ENCODE data around the gene MAGIX. TPM values are rescaled to one million over a fixed set of nuclear protein-coding genes. Genes with fewer than 3 reads are reported as not detected.

Gene MAGIX
- total RNA-seq, 4 donors from 2014 or later = 1.7 to 8.1 (median 2.3) TPM

GRCh38 chrX:49188468-49189076 is 26.0 kb downstream of the MAGIX start:
- TF ChIP-seq POLR2A (IDR thresholded peaks at IDR 0.05) (no peak), EP300 (IDR thresholded peaks at IDR 0.05) (no peak)
- TF ChIP-seq, protein P1, sequence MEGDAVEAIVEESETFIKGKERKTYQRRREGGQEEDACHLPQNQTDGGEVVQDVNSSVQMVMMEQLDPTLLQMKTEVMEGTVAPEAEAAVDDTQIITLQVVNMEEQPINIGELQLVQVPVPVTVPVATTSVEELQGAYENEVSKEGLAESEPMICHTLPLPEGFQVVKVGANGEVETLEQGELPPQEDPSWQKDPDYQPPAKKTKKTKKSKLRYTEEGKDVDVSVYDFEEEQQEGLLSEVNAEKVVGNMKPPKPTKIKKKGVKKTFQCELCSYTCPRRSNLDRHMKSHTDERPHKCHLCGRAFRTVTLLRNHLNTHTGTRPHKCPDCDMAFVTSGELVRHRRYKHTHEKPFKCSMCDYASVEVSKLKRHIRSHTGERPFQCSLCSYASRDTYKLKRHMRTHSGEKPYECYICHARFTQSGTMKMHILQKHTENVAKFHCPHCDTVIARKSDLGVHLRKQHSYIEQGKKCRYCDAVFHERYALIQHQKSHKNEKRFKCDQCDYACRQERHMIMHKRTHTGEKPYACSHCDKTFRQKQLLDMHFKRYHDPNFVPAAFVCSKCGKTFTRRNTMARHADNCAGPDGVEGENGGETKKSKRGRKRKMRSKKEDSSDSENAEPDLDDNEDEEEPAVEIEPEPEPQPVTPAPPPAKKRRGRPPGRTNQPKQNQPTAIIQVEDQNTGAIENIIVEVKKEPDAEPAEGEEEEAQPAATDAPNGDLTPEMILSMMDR (IDR thresholded peaks at IDR 0.05) = no peak
- WGBS, 2 donors = 58 to 59% methylated on average over 8 of the region's 8 CpGs
- no peak for DNase-seq (ENCODE audit: low spot score in 2 of 2)
- Histone ChIP-seq H3K27me3 (no peaks in the 10 kb centered on the region), H3K27ac (peak overlapping the region in 2 of 4 donors; percentile 8 to 50), H3K9me3 (no peaks in the 10 kb centered on the region), H3K36me3 (peaks cover 0 to 1% (median 0%) of the 10 kb centered on the region in 3 donors), H3K4me1 (peaks cover 0 to 42% (median 4%) of the 10 kb centered on the region in 4 donors), H3K4me3 (no peak overlapping the region)

GRCh38 chrX:49189606-49190005 is 27.0 kb downstream of the MAGIX start:
- H3K27me3 ChIP-seq = no peaks in the 10 kb centered on the region
- WGBS, 2 donors = 79 to 87% methylated on average over 6 of the region's 6 CpGs
- peak overlapping the region in 1 of 4 donors; percentile 51 for H3K4me3 ChIP-seq
- no peaks in the 10 kb centered on the region for H3K36me3 ChIP-seq
- H3K9me3 ChIP-seq = no peaks in the 10 kb centered on the region
- peak overlapping the region in 3 of 4 donors; percentile 78 to 94 (median 88) for H3K27ac ChIP-seq
- TF ChIP-seq EP300 (IDR thresholded peaks at IDR 0.05) (no peak), POLR2A (IDR thresholded peaks at IDR 0.05) (no peak)
- TF ChIP-seq, protein P1 (IDR thresholded peaks at IDR 0.05) = no peak
- DNase-seq (ENCODE audit: low spot score in 2 of 2) = no peak
- peaks cover 0 to 34% (median 4%) of the 10 kb centered on the region in 4 donors for H3K4me1 ChIP-seq

DNA sequence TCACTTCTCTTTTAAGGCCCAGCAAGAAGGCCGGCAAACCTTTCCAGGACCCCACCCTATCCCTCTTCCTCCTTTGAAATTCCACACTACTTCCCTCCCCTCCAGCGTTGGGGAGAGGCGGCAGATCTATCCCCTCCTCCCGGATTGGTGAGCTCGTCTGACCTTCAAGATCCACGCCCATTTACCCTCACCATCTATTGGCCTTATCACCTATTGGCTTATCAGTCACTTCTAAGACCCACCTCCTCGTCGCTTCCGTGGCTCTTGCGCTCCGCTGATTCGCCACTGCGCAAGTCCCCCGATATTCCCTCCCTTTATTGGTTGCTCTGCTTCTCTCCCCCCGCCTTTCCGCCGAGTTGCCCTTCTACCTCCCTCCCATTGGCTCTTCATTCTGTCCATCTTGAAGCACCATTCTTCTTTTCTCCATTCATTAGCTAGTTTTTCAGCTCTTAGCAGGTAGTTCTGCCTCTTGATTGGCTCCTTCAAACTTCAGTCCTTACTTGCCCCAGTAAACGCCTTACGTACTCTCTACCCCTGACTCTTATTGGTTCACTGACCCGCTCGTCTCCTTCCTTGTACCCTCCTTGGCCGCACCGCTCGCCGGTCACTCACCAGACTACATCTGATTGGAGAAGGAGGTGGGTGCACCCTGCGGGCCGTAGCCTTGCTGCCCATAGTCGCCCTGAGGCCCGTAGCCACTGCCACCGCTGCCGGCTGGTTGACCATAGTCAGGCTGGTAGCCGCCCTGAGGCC is 28.4 kb downstream of the MAGIX start:
- peak; percentile 81 to 89 for DNase-seq (ENCODE audit: low spot score in 2 of 2)
- Histone ChIP-seq H3K4me1 (peaks cover 0 to 25% (median 0%) of the 10 kb centered on the region in 4 donors), H3K9me3 (no peaks in the 10 kb centered on the region), H3K27ac (peak overlapping the region; percentile 65 to 95 (median 90)), H3K4me3 (peak overlapping the region; percentile 50 to 71 (median 57)), H3K36me3 (no peaks in the 10 kb centered on the region), H3K27me3 (no peaks in the 10 kb centered on the region)
- TF ChIP-seq POLR2A (IDR thresholded peaks at IDR 0.05) (peak; percentile 58 to 78), EP300 (IDR thresholded peaks at IDR 0.05) (peak in 1 of 2 donors; percentile 85)
- TF ChIP-seq, protein P1 (IDR thresholded peaks at IDR 0.05) = peak in 1 of 5 experiments; percentile 17
- 0 to 47% methylated on average over 26 to 32 of the region's 32 CpGs for WGBS, 2 donors

GRCh38 chrX:49191574-49192011 is 29.0 kb downstream of the MAGIX start:
- no peaks in the 10 kb centered on the region for H3K36me3 ChIP-seq
- 1 to 45% methylated on average over 10 to 30 of the region's 34 CpGs for WGBS, 2 donors
- H3K4me3 ChIP-seq = peak overlapping the region; percentile 50 to 71 (median 57)
- peaks cover 0 to 21% (median 0%) of the 10 kb centered on the region in 4 donors for H3K4me1 ChIP-seq
- TF ChIP-seq EP300 (IDR thresholded peaks at IDR 0.05) (no peak), POLR2A (IDR thresholded peaks at IDR 0.05) (no peak)
- TF ChIP-seq, protein P1 (IDR thresholded peaks at IDR 0.05) = no peak
- peak overlapping the region; percentile 50 to 95 (median 90) for H3K27ac ChIP-seq
- DNase-seq (ENCODE audit: low spot score in 2 of 2) = no peak
- no peaks in the 10 kb centered on the region for H3K9me3 ChIP-seq
- no peaks in the 10 kb centered on the region for H3K27me3 ChIP-seq

All from tibial nerve (tissue), 4 donors.